ENCODE data around the gene SLC17A7.
"Not testable (repeated sequence)": the region's sequence is repeated elsewhere in the genome, so short reads cannot be mapped to it uniquely, and the experiment has no call there.

SLC17A7 gene

DNA sequence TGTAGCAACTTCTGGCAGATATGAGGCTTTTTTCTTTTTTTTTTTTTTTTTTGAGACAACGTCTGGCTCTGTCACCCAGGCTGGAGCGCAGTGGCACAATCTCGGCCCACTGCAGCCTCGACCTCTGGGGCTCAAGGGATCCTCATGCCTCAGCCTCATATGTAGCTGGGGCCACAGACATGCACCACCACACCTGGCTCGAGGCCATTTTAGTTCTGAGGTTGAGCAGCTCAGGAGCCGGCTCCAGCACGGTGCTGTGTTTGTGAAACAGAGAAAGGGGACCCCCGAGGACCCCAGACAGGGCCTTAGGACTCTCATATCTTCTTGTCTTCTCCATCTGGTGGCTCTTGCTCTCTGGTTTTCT lies 29.3 kb upstream of the SLC17A7 start:
- DNase-seq, result no peak

DNA sequence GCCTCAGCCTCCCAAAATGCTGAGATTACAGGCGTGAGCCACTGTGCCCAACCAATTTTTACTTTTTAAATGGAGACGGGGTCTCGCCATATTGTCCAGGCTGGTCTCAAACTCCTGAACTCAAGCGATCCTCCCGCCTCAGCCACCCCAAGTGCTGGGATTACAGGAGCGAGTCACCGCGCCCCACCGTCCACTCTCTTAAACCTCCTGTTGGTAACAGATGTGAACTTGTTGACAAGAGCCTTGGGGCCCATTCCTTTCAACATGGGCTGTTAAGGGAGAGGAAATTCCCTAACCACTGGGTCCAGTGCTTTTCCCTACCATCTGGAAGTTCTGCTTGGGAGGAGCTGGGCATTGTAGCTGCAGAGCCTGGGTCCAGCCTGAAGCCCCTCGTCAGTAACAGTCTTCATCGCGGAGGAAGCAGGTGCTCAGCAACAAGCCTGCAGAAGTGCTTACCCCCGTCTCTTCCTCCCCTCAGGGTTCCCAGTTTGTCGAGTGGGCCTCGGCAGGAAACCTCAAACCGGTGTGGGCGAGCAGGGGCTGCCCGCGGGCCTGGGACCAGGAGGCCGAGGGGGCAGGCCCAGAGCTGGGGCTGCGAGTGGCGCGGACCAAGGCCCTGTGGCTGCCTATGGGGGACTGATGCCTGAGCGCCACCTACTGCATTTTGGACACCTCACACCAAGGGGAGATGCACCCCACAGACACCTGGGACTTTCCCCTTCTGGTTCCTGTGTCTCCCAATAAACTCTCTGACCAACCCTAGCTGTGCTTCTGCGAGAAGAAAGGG lies 28.7 kb upstream of the SLC17A7 start:
- no peak for DNase-seq

DNA sequence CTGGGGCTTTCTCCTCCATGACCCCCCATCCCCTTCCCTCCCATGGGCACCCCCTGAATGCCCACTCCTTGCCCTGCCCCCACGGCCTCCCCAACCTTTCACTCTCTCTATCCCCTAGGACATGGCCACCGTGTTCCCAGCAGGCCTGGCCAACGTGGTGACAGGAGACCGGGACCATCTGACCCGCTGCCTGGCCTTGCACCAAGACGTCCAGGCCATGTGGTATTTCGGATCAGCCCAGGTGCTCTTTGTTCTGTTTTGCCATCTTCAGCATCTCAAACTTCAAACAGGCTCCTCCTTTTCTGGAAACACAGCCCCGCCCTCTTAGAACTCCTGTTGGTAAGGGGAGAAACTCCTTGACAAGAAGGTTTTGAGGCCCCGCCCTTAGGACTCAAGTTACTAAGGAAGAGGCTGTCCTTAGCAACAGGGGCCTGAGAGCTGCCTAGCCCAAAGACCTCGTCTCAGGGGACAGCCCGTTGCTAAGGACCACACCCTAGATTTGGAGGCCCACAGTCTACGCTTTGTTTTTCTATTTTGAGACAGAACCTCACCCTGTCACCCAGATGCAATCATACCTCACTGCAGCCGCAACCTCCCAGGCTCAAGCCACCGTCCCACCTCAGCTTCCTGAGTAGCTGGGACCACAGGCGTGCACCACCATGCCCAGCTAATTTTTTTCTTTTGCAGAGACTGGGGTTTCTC lies 27.6 kb upstream of the SLC17A7 start:
- DNase-seq, result no peak

DNA sequence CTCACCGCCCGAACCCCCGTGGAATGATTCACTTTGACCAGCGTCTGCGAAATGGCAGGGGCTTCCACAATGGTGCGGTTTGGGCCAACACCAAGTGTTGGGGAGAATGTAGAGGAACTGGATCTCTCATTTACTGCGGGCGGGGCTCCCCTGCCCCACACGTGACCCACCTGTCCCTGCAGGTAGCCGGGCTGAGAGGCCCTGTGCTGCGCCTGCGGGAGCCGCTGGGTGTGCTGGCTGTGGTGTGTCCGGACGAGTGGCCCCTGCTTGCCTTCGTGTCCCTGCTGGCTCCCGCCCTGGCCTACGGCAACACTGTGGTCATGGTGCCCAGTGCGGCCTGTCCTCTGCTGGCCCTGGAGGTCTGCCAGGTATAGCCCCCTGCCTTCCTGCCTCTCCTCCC lies 26.9 kb upstream of the SLC17A7 start:
- no peak for DNase-seq

DNA sequence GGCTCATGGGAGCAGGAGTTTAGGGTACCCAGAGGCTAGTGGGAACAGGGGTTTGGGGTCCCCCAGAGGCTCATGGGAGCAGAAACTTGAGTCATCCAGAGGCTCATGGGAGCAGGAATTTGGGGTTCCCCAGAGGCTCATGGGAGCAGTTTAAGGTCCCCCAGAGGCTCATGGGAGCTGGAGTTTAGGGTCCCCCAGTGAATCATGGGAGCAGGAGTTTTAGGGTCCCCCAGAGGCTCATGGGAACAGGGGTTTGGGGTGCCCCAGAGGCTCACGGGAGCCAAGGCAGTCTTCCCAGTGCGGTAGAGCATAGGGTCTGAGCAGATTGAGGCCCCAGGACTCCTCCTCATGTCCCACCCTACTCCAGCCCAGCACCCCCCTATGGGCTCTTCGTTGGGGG lies 24.0 kb upstream of the SLC17A7 start:
- no peak for DNase-seq

DNA sequence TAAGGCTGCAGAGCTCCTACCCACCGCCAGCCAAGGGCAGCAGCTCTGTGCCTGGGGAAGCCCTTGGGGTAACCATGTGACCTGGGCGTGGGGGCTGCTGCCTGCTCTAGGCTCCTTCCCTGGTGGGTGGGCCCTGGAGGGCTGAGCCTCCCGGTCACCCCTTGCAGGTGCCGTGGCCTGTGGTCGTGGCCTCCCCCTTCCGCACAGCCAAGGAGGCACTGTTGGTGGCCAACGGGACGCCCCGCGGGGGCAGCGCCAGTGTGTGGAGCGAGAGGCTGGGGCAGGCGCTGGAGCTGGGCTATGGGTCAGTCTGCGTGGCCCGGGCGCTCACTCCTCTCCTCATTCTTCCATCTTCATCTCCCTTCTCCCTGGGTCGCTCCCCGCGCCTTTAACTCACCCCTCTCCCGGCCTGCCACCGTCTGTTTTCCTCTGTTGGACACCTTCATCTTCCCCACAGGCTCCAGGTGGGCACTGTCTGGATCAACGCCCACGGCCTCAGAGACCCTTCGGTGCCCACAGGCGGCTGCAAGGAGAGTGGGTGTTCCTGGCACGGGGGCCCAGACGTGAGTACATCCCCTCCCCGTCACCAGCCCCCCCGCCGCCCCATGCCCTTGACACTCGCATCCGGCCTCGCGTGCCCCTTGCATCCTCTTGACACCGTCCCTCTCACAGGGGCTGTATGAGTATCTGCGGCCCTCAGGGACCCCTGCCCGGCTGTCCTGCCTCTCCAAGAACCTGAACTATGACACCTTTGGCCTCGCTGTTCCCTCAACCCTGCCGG lies 22.8 kb upstream of the SLC17A7 start:
- no peak for DNase-seq

DNA sequence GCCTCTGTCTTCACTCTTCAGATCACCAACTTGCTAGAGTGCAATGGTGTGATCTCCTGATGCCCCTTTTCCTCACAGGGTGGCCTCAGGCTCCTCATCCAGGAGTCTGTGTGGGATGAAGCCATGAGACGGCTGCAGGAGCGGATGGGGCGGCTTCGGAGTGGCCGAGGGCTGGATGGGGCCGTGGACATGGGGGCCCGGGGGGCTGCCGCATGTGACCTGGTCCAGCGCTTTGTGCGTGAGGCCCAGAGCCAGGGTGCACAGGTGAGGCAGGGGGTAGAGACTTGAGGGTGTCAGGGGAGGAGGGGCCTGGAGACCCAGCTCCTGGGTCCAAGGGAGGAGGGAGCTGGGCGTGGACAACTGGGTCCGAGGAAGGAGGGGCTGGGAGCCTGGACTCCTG lies 21.2 kb upstream of the SLC17A7 start:
- no peak for DNase-seq

DNA sequence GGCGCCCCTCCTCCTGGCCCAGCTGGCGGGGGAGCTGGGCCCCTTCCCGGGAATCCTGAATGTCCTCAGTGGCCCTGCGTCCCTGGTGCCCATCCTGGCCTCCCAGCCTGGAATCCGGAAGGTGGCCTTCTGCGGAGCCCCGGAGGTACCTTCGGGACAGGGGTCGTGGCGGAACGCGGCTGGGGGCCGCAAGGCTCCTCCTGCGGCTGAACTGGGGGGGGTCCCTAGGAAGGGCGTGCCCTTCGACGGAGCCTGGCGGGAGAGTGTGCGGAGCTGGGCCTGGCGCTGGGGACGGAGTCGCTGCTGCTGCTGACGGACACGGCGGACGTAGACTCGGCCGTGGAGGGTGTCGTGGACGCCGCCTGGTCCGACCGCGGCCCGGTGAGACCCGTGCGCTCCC lies 20.3 kb upstream of the SLC17A7 start:
- no peak for DNase-seq

DNA sequence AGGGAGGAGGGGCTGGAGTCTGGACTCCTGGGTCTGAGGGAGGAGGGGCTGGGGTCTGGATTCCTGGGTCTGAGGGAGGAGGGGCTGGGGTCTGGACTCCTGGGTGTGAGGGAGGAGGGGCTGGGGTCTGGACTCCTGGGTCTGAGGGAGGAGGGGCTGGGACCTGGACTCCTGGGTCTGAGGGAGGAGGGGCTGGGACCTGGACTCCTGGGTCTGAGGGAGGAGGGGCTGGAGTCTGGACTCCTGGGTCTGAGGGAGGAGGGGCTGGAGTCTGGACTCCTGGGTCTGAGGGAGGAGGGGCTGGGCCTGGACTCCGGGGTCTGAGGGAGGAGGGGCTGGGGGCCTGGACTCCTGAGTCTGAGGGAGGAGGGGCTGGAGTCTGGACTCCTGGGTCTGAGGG lies 19.8 kb upstream of the SLC17A7 start:
- not testable (repeated sequence) for DNase-seq

DNA sequence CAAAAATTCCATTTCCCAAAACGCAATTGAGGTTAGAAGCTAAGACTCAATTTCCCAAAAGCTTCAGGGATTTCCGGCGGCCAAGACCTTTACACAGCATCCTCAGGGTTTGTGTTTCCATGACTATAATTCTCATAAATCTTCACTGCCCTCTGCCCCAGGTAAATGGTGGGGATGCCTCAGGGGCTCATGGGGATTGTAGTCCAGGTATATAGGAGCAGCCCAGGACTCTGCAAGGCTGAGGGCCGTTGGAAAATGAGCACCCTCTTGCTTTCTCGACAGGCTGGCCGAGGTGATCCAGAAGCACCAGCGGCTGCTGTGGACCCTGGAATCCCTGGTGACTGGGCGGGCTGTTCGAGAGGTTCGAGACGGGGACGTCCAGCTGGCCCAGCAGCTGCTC lies 18.1 kb upstream of the SLC17A7 start:
- DNase-seq, result no peak

DNA sequence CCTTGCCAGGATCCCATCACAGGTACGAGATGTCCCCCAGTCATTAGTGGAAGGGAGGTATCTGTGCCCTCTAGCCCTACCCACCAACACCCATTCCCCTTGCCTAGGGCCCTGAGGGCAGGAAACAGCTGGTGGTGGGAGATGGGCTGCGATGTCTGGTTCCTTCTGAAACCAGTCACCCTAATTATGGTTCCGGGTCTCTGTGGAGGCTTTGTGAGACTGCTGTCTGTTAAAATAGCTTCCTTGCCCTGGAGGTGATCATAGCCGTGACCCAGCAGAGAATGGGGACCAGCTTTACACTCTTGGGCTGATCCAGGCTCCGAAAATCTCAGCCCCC lies 17.2 kb upstream of the SLC17A7 start:
- no peak for DNase-seq

DNA sequence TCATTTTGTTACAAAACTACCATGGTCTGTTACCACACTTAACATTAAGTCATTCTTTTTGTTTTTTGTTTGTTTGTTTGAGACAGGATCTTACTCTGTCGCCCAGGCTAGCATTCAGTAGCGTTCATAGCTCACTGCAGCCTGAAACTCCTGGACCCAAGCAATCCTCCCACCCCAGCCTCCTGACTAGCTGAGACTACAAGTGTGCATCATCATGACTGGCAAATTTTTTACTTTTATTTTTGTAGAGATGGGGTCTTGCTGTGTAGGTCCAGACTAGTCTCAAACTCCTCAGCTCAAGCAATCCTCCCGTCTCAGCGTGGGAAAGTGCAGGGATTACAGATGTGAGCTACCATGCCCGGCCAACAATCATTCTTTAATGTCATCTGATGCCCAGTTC lies 15.0 kb upstream of the SLC17A7 start:
- no peak for DNase-seq

DNA sequence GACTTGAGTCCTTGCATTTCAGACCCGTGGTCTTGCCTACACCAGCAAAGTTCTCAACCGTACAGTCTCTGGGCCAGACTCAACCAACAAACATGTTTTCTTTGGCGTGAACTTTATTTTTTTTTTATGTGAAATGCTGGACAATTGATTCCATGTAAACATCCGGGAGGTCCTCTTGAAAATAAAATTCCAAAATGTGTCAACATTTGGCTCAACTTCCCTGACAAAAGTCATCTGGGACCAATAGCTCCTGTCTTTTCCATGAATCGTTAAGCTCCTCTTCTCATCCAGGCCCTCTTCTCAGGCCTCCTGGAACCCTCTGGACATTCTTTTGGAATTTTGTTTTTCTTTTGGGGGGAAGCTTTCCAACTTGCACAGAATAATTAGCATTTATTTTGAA lies 14.4 kb upstream of the SLC17A7 start:
- no peak for DNase-seq

DNA sequence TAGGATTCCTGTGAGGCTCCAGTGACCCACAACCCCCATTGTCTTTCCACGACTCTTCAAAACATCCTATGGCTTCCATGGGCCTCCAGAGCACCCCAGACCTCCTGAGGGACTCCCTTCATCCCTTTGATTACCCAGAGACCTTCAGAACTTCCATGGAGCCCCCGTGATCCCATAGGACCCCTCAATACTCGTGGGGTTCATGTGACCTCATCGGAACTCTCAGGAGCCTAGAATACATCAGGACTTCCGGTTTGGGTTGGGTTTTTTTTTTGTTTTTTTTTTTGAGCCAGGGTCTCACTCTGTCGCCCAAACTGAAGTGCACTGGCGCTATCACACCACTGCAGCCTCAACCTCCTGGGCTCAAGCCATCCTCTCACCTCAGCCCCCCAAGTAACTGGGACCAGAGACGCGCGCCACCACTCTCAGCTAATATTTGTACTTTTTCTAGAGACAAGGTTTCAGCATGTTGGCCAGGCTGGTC lies 12.5 kb upstream of the SLC17A7 start:
- no peak for DNase-seq

DNA sequence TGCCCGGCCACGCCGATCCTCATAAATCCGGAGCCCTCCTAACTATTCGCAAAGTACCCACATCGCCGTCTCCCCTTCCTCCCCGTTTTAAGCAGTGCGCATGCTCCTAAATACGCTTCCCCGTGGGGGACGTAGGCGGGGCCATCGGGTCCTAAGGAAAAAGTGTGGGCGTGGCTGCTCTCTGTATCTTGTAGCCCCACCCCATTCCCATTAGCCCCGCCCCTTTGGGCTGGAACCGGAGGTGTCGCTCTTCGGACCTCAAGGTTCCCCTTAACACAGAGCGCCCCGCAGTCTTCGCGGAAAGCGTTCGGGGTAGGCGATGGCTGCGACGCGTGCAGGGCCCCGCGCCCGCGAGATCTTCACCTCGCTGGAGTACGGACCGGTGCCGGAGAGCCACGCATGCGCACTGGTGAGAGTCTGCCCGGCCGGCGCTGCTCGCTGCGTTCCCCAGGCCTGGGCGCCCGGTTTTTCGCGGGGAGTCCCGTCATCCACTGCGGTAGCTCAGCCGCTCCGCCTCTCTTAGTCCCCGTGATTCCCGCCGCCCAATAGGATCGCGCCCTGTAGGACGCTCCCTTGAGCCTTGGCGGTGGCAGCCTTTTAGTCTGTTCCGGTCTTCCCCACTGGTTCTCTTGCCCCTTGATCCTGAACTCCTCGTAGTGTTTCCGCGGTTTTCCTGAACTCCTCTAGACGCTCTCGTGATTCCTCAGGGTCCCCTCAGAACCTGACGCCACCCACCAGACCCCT lies 11.9 kb upstream of the SLC17A7 start, which contains the start of gene ALDH16A1:
Gene ALDH16A1, plus strand, starts transcription at position 213 of the 744 bp plus-strand sequence. Its CDS starts 107 bp downstream, at position 320.
- peak; percentile 99 for DNase-seq

DNA sequence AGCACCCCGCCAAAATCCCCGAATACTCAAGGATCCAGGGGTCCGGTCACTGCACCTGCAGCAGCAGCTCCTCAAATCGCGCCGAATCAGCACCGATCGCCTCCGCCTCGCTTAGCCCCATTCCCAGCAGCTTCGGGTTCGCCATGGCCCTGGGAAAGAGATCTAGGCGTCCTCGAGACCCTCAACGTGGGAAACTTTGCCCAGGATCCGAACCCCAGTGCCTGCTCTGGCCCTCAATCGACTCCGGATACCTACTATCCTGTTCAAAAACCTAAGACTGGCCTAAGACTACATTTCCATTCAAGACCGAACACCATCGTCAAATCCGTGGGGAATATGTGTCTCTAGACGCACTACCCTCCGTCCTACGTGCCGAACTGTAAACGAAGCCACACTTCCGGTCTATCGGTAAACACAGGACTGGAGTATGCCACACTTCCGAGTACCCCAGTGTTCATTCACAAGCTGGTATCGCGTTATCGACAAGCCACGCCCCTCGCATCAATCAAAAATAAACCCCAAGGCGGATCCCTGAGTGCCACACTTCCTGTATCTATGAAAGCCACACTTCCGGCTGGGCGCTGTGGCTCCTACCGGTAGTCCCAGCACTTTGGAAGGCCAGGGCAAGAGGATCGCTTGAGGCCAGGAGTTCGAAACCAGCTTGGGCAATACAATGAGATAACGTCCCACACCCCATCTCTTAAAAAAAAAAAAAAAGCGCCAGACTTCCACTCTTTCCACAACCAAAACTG lies 10.3 kb upstream of the SLC17A7 start, which contains the start of gene PIH1D1:
Gene PIH1D1, minus strand, starts transcription at position 385 of the 752 bp plus-strand sequence. Its CDS starts 240 bp downstream, at position 145.
- DNase-seq, result peak; percentile 82

DNA sequence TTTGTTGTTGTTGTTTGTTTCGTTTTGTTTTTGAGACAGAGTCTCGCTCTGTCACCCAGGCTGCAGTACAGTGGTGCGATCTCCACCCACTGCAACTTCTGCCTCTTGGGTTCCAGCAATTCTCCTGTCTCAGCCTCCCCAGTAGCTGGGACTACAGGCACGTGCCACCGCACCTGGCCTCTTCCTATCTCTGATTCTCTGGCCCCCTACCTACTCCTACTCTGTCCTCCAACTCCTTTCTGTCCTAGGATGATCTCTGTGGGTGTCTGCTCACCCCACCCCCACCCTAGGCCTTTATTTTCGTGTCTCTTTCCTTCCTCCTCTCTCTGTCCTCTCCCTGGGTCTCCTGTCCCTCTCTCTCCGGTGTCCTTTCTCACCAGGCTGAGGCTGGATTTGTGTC lies 9.1 kb upstream of the SLC17A7 start:
- DNase-seq, result no peak

DNA sequence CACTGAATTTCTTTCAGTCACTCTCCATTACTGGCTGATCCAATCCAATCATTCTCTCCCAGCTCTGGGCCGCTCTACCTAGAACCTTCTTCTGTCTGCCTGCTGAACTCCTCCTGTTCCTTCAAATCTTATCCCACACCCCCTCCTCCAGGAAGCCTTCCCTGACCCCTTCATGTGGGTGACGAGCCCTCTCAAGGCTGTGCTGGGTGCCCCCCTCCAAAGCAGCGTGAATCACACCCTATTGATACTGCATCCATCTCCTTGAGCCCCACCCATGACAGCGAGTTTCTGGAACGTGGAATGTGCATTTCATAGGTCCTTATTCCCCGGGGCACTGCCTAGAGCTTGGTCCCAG lies 7.1 kb upstream of the SLC17A7 start:
- DNase-seq, result no peak

DNA sequence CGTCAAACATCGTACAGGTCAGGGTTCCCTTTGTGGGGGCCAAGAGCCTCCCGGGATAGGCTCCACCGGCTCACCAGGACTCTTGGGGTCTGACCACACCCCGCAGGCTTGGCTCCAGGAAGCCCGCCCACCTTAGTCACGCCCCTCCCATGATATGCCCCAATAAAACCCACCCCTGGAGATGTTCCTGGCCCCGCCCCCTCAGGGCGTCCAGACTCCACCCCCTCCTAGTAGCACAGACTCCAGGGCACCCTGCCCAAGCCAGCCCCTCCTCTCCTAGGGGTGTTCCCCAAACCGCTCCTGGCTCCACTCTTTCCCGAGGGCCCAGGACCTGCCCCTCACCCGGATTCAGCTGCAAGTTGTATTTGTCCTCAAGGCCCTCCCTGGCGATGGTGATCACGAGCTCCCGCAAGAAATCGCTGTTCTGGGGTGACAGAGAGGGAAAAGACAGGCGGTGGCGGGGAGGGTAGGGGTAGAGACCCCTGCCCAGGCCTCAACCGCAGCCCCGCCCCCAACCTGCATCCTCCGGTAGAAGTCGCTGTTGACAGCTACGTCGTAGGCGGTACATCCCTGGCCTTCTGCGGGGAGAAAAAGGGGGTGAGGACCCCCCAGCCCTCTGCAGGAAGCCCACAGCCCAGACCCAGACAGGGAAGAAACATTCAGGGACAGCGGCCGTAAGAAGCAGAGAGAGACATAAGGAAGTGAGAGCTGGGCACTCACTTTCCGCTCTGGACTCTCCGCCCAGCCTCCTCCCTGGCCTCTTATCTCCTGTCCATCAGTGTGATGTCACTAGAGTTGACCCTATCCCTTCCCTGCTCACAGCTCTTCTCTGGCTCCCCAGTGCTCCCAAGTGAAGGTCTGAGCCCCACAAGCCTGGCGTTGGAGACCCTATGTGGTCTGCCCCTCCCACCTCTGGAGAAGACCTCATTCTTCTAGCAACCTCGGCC lies 6.4 kb upstream of the SLC17A7 start:
- DNase-seq, result no peak

DNA sequence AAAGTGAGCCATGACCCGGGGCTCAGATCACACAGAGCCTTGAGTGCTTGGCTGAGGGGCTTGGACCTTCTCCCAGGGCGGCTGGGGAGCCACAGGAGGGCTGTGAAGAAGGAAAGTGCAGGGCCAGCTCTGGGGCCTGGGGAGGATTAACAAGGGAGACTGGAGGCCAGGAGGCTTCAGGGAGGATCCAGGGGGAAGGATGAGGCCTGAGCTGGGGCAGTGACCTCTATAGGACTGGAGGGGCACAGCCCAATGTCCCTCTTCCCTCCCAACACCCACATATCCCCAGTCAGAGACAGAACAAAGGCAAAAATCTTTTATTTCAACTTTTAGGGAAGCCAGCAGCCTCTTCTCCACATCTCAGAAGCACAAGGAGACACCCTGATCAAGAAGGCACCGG lies 4.7 kb upstream of the SLC17A7 start:
- no peak for DNase-seq
